Kidney (tissue), 14 donors: ENCODE measurements around the gene LBHD2. TPM values are rescaled to one million over a fixed set of nuclear protein-coding genes. Genes with fewer than 3 reads are reported as not detected.

Experiments used
- DNase-seq, 5 donors: peaks; one replicate each; pipeline ENCODE4 v3.0.0-alpha.2; 2013 to 2020
- FAIRE-seq: peaks from 2 replicates; lab custom pipeline; 2012; peaks lifted over from hg19 to GRCh38; lab: Jason Lieb, UNC
- H3K27ac ChIP-seq, 2 donors: one replicate each; pipeline ENCODE4 v1.7.0; 2013; ENCODE audit warnings: low read depth in 2 of 2, low read length in 2 of 2, inconsistent platforms in 1 of 2
- H3K27me3 ChIP-seq: one replicate; pipeline ENCODE4 v1.7.1; 2013; ENCODE audit warnings: low read length, inconsistent platforms; ENCODE audit not compliant: control insufficient read depth, insufficient read depth
- H3K36me3 ChIP-seq, 3 donors: one replicate each; pipeline versions ENCODE4 v1.7.0 to v1.7.1; 2013; ENCODE audit warnings: low read length in 3 of 3, control low read depth in 1 of 3, inconsistent platforms in 1 of 3; ENCODE audit not compliant: insufficient read depth in 3 of 3, control insufficient read depth in 2 of 3
- H3K4me1 ChIP-seq, 3 donors: one replicate each; pipeline versions ENCODE4 v1.7.0 to v1.7.1; 2013; ENCODE audit warnings: low read length in 3 of 3, inconsistent platforms in 1 of 3, low read depth in 1 of 3; ENCODE audit not compliant: control insufficient read depth in 2 of 3, insufficient read depth in 2 of 3
- H3K4me3 ChIP-seq, 3 donors: one replicate each; pipeline versions ENCODE4 v1.7.0 to v1.8.1; 2013; ENCODE audit warnings: low read length in 3 of 3, control low read depth in 1 of 3, inconsistent platforms in 1 of 3
- H3K9ac ChIP-seq, 3 donors: one replicate each; pipeline versions ENCODE4 v1.7.0 to v1.7.1; 2013; ENCODE audit warnings: low read length in 3 of 3, control low read depth in 1 of 3, inconsistent platforms in 1 of 3
- H3K9me3 ChIP-seq, 3 donors: one replicate each; pipeline versions ENCODE4 v1.7.0 to v1.7.1; 2013; ENCODE audit warnings: low read length in 3 of 3, control low read depth in 1 of 3, inconsistent platforms in 1 of 3; ENCODE audit not compliant: control insufficient read depth in 2 of 3, insufficient read depth in 1 of 3
- intact Hi-C: fragments of 100-400 bp; cut with DNase I; formaldehyde crosslinking; loops from one replicate; pipeline ENCODE4 v1.11.1; 2022
- polyA plus RNA-seq: library from polyadenylated mRNA; stranded (reverse); fragments of 350-450 nt; fragmentation: Illumina TruSeq; extraction: RNeasy Lipid Tissue Mini Kit (QIAGEN cat#74804); gene quantifications from one replicate; pipeline ENCODE4 v1.2.3, GENCODE V29; 2014; ENCODE audit warnings: low read depth, low replicate concordance; ENCODE audit not compliant: insufficient read depth
- total RNA-seq: library from RNA; stranded (reverse); fragmentation: NEBNext Ultra II Directional; extraction: Animal tissue kit (Norgen Biotek cat#: 25700); gene quantifications from one replicate; pipeline ENCODE4 v1.2.1, GENCODE V29; 2021
- TF ChIP-seq, protein P1 (sequence below): IDR thresholded peaks from 3 replicates; pipeline ENCODE4 v1.5.1; 2012; ENCODE audit warnings: mild to moderate bottlenecking, moderate library complexity, borderline replicate concordance; ENCODE audit not compliant: insufficient read depth; ENCODE audit errors: extremely low read depth
- donor health status: control.
- donor health status: control.
- donor health status: control.
- donor health status: control.
- donor health status: control.
- donor health status: DM: yes; HTN: yes; CAD: no.
- donor health status: Normal renal cell carcinoma (clear cell type).

Gene LBHD2
- total and polyA plus RNA-seq, 2 donors from 2014 or later = 0.82 TPM; not detected in 1

DNA sequence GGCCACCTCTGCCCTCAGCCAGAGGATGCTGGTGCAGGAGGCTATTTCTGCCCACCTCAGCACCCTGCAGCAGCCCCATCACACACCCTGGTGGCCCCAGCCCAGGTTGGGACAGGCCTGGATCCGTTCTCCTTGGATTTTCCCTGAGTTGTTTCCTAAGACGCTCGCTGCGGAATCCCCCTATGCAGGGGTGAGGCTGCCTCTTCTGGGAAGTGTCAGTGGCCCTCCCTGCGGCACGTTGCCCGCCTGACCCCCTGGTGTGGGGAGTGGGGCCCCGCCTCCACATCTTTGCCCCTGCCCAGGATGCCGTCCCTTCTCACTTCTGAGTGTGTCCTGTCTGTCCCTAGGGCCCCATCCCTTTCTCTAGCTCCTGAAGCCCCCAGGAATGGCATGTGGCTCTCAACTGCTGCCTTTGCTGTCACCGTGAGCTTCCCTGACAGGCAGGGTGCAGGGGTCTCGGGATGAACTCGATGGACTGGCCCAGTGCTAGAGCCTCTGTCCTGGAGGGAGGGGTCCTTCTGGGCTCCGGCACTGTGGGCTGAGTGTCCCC is 9.9 kb downstream of the LBHD2 start:
- no peak overlapping the region for H3K9ac ChIP-seq
- no peaks in the 10 kb centered on the region for H3K27me3 ChIP-seq
- TF ChIP-seq, protein P1, sequence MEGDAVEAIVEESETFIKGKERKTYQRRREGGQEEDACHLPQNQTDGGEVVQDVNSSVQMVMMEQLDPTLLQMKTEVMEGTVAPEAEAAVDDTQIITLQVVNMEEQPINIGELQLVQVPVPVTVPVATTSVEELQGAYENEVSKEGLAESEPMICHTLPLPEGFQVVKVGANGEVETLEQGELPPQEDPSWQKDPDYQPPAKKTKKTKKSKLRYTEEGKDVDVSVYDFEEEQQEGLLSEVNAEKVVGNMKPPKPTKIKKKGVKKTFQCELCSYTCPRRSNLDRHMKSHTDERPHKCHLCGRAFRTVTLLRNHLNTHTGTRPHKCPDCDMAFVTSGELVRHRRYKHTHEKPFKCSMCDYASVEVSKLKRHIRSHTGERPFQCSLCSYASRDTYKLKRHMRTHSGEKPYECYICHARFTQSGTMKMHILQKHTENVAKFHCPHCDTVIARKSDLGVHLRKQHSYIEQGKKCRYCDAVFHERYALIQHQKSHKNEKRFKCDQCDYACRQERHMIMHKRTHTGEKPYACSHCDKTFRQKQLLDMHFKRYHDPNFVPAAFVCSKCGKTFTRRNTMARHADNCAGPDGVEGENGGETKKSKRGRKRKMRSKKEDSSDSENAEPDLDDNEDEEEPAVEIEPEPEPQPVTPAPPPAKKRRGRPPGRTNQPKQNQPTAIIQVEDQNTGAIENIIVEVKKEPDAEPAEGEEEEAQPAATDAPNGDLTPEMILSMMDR = no peak
- intact Hi-C loops = no loop called here
- no peak for FAIRE-seq
- H3K36me3 ChIP-seq = no peaks in the 10 kb centered on the region
- peaks cover 0 to 9% (median 3%) of the 10 kb centered on the region in 3 donors for H3K4me1 ChIP-seq
- H3K27ac ChIP-seq = peak overlapping the region; percentile 74 to 85
- no peaks in the 10 kb centered on the region for H3K9me3 ChIP-seq
- peak overlapping the region in 2 of 3 donors; percentile 23 to 69 for H3K4me3 ChIP-seq
- DNase-seq = peak in 1 of 5 donors; percentile 68

DNA sequence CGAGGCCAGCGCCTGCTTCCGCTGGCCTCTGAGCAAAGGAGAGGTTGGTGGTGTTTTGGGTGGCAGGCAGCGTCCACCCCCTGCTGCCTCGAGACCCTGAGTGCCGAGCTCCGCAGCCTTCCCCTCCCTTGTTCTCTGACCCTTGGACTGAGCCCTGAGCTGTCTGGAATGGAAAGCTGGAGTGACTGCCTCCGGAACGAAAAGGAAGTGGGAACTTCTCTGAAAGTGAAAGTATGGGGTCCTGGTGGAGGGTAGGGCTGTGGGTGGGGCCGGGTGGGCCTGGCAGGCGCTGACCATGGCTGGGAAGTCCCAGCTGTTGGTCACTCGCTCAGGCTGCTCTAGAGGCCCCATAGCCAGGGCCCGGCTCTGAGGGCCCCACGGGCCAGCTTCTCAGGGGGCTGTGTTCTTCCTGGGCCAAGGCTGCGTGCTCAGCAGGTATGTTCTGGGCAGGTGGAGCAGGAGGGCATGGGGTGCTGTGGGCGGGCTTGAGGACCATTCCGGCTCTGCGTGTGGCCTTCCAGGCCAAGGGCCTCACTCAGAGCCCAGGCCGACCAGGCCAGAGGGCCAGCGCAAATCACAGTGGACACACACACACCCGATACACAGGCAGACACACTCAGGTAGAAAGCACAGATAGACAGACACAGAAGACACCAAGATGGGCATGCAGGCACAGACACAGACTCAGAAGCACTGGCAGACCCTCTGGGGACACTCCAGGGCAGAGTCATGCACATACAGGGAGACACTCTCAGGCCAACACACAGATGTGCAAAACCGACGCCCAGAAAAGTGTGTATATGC is 10.6 kb downstream of the LBHD2 start, which contains the start of gene EXOC3L4:
Gene EXOC3L4 (plus strand): TSS at position 320 of the 804 bp plus-strand sequence. CDS start 5,495 bp downstream, outside the sequence.
- Histone ChIP-seq H3K27me3 (no peaks in the 10 kb centered on the region), H3K9me3 (no peaks in the 10 kb centered on the region), H3K27ac (peak within 1 kb of the TSS; percentile 74 to 85), H3K4me3 (peak within 1 kb of the TSS in 2 of 3 donors; percentile 53 to 69), H3K4me1 (peaks cover 0 to 9% (median 3%) of the 10 kb centered on the region in 3 donors), H3K36me3 (no peaks in the 10 kb centered on the region), H3K9ac (peak within 1 kb of the TSS in 1 of 3 donors; percentile 82)
- TF ChIP-seq, protein P1 = no peak
- DNase-seq = peak in 3 of 5 donors; percentile 48 to 85 (median 83)
- intact Hi-C loops = no loop called here
- FAIRE-seq = no peak

DNA sequence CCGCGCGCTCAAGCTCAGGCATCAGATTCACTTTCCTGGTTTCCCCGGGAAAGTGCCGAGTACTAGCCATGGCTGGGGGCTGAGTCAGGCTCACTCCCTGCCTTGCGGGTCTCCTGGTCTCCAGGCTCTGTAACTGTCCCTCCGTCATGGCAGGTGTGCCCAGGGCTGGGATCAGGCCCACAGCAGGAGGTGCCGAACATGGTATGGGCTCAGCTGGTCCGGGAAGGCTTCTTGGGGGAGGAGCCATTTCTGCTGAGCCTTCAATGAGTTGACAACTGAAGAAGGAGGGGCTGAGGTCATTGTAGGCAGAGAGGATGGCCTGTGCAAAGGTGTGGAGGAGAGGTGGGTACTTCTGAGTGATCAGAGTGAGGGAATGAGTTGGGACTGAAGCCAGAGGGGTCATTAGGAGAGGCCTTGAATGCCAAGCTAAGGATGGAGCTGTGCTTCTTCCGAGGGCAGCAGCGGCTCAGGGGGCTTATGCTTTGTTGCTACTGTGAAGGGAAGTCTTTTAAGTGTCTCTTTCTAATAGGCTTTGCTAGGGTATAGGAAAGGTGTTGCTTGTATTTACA is 11.3 kb downstream of the LBHD2 start:
- H3K4me3 ChIP-seq = peak overlapping the region in 2 of 3 donors; percentile 53 to 69

More for the DNA sequence above, 11.3 kb downstream of the LBHD2 start:
- H3K9ac ChIP-seq = peak overlapping the region in 1 of 3 donors; percentile 82
- intact Hi-C loops = no loop called here
- TF ChIP-seq, protein P1 = no peak
- H3K4me1 ChIP-seq = peaks cover 0 to 9% (median 3%) of the 10 kb centered on the region in 3 donors
- DNase-seq = peak in 1 of 5 donors; percentile 35
- no peak for FAIRE-seq
- no peaks in the 10 kb centered on the region for H3K36me3 ChIP-seq
- H3K9me3 ChIP-seq = no peaks in the 10 kb centered on the region
- peak overlapping the region; percentile 74 to 85 for H3K27ac ChIP-seq
- no peaks in the 10 kb centered on the region for H3K27me3 ChIP-seq
